ENCODE data around the gene MXRA7.
A peak's percentile ranks its signal among the peaks of the same experiment; 100 is the strongest.
"Not testable (repeated sequence)": the region's sequence is repeated elsewhere in the genome, so short reads cannot be mapped to it uniquely, and the experiment has no call there.

Gene MXRA7, protein sequence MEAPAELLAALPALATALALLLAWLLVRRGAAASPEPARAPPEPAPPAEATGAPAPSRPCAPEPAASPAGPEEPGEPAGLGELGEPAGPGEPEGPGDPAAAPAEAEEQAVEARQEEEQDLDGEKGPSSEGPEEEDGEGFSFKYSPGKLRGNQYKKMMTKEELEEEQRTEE

DNA sequence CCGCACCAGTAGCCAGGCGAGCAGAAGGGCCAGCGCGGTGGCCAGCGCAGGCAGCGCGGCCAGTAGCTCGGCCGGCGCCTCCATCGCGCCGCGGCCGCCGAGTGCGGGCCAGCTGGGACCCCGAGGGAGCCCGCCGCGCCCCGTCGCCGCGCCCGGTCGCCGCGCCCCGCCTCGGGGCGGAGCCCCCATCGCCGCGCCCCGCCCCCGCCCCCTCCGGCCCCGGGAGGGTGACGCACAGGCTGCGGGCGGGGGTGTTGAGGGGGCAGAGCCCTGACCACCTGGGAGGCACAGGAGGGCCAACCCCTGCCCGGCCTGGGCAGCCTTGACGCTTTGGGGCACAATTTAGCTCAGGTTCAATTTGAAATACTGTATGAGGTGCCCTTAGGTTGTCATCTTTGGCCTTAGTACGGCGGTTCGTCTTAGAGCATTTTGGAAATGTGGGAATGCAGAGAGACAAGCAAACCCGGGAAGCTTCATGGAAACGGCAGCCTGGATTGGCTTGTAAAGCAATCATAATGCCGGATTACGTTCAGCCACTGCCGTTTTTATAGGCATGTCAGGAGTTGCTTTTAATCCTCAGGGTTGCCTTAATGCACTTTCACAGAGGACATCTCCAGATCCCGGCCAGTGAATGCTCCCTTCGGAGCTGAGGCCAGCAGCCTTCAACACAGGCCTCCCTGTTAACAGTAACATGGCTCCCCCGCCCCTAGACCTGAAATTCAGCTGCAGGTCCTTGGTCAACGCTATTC lies at the start of gene MXRA7:
TSS of gene MXRA7 (minus strand) at position 103 of the 749 bp plus-strand sequence. CDS start at position 84, 19 bp downstream.
- peak; percentile 23 to 45 for DNase-seq (ENCODE audit: low read depth in 1 of 2, low spot score in 1 of 2)

DNA sequence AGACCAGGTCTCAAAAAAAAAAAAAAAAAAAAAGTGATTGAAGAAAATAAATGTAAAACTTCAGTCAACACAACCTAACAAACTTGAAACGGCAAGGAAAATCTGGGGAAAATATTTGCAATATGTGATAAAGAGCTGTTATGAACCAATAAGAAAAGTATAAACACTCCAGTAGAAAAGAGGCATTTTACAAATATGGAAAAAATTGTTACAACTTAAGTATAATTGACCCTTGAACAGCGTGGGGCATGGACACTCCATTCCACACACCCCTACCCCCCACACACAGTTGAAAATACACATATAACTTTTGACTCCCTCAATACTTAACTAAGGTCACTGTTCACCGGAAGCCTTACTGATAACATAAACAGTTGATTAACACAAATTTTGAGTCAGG lies 47.8 kb upstream of the MXRA7 start:
- DNase-seq (ENCODE audit: low read depth in 1 of 2, low spot score in 1 of 2): no peak

DNA sequence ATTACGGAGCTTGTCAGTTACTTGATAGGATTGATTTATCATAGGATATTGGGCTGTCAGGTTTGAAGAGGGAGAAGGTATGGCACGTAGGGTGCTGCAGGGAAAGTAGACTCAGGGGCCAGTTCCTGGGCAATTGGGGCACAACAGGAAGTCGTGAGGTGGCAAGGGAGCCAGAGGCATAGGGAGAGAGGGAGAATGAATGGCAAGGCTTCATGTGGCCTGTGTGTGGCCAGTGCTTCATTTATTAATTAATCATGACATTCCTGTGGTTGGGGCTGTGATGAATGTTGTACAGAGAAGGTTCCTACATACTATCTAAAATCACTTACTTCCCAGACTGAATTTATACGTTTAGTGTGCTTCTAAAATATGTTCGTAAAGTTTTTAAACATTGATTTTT lies 46.5 kb upstream of the MXRA7 start:
- no peak for DNase-seq (ENCODE audit: low read depth in 1 of 2, low spot score in 1 of 2)

DNA sequence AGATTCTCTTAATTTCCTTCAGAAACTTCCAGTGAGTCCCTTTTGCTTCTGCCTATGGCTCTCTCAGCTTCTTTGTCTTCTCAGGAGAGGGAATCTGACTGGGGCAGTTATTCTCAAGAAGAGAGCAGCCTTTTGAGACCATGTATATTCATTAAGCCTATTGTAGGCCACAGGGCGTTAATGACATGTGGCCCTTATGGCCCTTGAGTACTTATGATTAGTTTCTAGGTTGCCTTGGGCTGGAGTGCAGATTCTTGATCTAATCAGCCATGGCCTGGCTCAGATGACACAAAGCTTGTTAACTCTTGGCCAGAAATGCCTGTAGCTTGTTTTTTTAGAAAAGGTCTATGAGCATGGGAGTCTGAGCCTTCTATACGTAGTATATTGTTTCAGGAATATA lies 44.5 kb upstream of the MXRA7 start:
- no peak for DNase-seq (ENCODE audit: low read depth in 1 of 2, low spot score in 1 of 2)

DNA sequence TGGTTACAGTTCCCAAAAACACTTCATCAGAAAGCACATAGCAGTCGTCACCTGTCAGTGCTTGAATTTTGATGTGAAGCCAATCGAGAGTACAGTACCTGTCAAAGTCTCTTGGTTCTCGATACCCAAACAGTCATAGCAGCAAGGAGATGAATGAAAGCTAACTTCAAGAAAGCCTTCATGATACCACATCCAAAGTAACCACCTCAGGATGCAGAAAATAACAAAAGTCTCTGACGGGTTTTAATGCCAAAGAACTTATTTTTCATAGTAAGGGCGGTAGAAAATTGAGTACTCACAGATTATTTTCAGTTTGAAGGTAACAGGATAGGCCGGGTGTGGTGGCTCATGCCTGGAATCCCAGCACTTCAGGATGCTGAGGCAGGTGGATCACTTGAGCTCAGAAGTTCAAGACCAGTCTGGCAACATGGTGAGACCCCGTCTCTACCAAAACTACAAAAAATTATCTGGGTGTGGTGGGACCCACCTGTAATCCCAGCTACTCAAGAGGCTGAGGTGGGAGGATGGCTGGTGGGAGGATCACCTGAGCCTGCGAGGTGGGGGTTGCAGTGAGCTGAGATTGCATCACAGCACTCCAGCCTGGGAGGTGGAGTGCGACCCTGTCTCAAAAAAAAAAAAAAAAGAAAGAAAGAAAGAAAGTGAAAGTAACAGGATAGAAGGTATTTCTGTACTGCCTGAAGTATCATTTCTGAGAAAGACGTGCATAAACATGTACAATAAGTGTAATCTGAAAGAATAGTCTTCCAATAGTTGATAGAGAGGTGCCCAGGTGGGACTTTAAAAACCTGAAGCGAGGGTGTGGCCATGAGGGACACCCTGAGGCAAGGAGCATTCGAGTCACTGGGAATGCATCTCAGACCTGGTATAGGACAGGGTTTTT lies 42.5 kb upstream of the MXRA7 start:
- no peak for DNase-seq (ENCODE audit: low read depth in 1 of 2, low spot score in 1 of 2)

DNA sequence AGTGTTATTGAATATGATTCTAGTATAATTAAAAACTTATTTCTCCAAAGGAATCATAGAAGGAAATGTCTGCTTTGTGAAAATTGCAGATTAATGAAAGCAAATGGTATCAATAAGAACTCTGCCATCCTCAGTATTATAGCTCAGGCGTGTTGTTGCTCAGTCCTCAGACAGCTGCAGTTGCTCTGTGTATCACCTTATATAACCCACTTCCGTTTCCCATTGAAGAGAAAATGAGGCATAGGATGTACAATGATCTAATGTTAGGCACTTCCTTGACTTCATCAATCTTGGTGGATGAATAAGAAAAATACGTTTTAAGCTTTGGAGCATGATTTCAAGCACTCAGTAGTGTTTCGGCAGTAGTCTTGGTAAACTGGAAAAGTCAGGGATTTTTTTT lies 41.2 kb upstream of the MXRA7 start:
- DNase-seq (ENCODE audit: low read depth in 1 of 2, low spot score in 1 of 2): no peak

DNA sequence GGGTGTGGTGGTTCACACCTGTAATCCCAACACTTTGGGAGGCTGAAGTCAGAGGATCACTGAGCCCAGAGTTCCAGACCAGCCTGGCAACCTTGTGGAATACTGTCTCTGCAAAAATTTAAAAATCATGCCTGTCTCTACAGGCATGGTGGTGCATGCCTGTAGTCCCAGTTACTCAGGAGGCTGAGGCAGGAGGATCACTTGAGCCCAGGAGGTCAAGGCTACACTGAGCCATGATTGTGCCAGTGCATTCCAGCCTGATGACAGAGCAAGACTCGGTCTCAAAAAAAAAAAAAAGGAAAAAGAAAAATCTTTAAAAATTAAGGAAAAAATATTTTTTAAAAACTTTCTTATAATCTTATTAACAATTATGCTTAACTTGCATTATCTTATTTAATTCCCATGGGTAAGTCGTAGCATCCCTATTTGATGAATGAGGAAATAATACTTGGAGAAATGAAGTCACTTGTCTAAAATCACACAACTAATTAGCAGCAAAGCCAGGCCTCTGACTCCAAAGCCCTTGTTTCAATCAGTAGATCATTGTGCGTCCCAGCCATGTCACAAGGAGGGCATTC lies 40.7 kb upstream of the MXRA7 start:
- no peak for DNase-seq (ENCODE audit: low read depth in 1 of 2, low spot score in 1 of 2)

DNA sequence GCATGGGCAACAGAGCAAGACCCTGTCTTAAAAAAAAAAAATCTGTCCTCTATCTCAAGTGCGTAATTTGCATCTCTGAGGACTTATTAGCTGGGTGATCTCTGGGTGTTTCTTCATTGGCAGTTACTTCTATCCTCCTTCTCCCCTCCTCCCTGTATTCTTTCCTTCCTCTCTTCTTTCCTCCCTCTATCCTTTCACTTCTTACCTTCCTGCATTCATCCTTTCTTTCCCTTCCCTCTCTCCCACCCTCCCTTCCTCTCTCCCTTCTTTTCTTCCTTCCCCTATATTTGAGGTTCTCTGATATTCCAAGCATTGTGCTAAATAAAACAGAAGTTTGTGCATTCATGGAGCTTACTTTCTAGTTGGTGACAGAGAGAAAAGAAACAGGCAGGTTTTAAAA lies 37.9 kb upstream of the MXRA7 start:
- DNase-seq (ENCODE audit: low read depth in 1 of 2, low spot score in 1 of 2): no peak

DNA sequence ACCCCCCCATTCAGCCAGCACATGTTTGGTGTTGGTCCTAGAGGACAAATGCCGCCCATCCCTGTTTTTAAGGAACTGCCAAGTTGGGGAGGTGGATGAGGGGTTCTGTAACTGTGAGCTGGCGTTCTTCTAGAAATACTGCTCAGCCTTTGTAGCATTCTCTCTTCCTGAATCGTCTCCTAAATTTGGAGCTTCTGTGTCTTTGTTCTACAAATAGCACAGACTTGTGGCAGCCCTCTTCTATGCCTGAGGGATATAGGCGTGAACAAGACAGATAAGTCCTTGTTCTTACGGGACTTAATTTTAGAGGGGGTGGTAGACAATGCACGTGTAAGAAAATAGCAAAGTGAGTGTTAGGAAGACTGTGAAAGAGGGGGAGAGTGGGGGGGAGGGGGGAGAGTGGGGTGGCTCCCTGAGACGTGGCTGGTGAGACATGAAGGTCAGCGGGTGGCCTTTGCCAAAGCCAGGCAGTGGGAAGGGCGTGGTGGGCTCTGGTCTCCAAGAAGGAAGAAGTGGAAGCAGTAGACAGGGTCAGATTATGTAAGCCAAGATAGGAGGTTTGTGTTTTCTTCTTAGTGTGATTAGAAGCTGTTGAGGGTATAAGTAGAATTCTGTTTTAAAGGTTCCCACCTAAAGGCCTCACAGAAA lies 37.1 kb upstream of the MXRA7 start:
- DNase-seq (ENCODE audit: low read depth in 1 of 2, low spot score in 1 of 2): no peak

DNA sequence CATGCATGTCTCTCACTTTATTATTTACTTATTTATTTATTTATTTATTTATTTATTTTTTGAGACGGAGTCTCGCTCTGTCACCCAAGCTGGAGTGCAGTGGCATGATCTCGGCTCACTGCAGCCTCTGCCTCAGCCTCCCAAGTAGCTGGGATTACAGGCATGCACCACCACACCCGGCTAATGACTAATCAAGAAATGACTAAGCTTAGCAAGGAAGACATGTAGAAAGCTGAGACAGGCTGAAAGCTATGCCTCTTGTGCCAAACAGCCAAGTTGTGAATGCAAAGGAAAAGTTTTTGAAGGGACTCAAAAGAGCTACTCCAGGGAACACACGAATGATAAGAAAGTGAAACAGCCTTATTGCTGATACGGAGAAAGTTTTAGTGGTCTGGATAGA lies 35.0 kb upstream of the MXRA7 start:
- not testable (repeated sequence) for DNase-seq (ENCODE audit: low read depth in 1 of 2, low spot score in 1 of 2)

DNA sequence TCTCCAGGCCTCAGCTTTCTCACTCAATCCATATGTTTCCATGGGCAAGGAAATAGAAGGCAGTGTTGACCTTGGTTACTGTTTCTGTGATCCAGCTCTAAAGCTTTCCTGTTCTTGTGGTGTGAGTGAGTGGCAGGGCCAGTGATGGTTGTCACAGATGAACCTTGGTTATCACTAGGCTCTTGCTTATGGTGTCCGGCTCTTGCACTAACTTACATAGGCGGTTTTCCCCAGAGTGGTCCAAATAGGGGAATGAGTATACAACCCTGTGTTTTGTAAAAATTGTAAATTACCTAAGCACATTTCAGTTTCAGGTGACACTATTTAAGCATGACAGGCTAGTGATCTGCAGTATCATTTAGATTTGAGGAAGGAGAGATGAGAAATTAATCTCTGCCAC lies 34.0 kb upstream of the MXRA7 start:
- no peak for DNase-seq (ENCODE audit: low read depth in 1 of 2, low spot score in 1 of 2)

DNA sequence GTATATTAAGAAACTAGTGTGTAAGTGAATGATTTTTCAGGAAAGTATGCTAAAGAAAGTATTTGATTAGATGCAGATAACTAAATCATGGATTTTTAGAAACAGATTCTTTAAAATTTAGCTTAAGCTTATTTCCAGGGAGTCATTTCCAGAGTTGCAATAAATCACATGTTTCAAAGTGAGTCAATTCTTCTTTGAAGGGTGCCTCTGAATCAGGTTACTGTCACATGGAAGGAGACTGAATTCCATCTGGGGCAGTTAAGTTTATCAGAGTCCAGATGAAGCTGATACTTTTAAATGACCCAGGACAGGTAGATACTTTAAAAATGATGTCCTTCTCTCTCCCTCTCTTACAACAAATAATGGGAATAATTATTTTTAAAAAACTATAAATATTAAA lies 32.2 kb upstream of the MXRA7 start:
- DNase-seq (ENCODE audit: low read depth in 1 of 2, low spot score in 1 of 2): no peak

DNA sequence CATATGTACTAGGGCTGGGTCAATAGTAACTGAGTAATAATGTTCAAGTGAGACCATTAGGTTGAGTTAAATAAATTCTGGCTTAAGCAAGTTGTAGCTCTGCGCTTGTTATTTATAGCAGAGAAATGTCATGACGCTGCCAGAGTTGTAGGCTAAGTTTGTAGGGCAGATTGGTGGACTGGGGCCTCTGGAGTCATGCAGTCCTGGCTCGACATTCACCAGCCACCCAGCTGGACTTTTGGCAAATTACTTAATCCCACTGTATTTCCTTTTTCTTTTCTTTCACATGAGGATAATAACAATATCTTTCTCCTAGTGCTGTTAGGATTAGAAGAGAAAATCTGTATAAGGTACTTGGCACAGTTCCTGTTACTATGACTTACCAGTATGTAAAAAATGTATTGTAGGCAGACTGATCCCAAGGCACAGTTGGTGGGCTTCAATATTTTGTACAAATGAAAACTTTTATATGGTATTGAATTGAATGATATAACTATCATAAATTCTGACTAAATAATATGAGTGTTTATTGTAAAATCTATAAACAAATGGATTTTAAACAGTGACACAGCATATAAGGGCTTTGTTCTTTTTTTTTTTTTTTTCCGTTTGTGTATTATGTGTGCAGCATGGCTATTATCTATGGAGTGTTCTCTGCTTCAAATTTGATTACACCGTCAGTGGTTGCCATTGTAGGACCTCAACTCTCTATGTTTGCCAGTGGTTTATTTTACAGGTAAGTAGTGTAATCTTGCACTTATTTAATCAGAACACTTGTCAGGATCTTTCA lies 29.8 kb upstream of the MXRA7 start:
- DNase-seq (ENCODE audit: low read depth in 1 of 2, low spot score in 1 of 2): no peak

DNA sequence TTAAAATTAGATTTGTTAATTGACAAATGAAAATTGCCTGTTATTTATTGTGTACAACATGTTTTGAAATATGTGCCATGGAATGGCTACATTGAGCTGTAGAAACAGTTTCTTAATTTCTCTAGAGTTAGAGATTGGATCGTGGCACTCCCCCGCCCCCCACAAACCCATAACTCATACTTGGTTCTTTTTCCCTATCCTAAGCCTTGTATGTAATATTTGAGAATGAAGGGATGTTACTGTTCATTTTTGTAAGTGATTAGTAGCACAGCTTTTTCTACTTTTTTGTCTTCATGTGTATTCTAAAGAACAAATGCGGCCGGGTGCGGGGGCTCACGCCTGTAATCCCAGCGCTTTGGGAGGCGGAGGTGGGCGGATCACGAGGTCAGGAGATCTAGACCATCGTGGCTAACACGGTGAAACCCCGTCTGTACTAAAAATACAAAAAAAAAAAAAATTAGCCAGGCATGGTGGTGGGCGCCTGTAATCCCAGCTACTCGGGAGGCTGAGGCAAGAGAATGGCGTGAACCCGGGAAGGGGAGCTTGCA lies 28.9 kb upstream of the MXRA7 start:
- DNase-seq (ENCODE audit: low read depth in 1 of 2, low spot score in 1 of 2): not testable (repeated sequence)

DNA sequence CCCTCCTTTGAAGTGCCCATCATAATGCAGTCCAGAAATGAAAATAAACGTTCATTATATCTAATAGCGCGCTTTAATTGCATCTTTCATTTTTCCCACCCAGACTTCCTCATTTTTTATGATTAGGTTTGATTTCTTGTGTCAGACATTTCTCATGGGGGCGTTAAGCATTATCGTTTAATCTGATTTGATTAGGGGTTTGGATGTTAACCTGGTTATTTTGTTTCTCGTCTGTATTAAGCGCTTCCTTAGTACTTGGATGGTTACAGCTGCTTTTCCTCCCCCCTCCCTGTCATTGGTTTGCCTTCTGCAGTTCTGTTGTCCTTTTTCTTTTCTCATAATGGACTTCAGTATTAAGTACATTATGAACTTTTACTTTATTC lies 27.7 kb upstream of the MXRA7 start:
- DNase-seq (ENCODE audit: low read depth in 1 of 2, low spot score in 1 of 2): no peak

DNA sequence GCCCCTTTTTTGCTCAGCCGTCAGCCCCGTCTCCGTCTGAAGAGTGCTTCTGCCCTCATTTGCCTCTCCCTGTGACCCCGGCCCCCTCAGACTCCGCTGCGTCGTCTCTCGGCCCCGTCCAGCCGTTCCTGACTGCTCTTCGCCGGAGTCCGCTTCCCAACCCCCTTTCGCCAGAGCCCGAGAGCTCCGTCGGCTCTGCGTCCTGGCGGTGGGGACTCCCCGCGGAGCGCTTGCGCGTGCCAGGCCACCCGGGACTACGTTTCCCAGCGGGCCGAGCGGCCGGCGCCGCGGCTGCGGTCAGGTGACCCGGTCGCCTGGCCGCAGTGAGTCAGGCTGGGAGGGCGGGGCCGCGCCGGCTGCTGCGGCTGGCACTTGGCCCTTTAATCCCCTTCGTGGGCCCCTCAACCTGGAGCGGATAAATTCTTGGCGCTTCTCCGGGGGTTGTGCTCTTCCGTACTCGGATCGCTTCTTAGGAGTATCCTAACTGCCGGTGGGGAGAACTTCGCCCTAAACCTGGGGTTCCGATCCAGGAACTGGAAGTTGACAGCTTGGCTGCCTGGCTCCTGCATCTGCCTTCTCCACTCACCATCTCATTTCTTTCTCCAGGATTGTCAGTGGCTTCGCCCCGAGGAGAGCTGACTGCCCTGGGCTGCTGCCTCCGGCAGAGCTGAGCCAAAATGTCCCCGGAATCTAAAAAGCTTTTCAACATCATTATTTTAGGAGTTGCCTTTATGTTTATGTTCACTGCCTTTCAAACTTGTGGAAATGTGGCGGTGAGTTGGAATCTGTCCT lies 27.1 kb upstream of the MXRA7 start, which contains the start of gene MFSD11:
TSS of gene MFSD11 (plus strand) at position 444 of the 792 bp plus-strand sequence. CDS start at position 678, 234 bp downstream.
- DNase-seq (ENCODE audit: low read depth in 1 of 2, low spot score in 1 of 2): peak; percentile 85 to 88

DNA sequence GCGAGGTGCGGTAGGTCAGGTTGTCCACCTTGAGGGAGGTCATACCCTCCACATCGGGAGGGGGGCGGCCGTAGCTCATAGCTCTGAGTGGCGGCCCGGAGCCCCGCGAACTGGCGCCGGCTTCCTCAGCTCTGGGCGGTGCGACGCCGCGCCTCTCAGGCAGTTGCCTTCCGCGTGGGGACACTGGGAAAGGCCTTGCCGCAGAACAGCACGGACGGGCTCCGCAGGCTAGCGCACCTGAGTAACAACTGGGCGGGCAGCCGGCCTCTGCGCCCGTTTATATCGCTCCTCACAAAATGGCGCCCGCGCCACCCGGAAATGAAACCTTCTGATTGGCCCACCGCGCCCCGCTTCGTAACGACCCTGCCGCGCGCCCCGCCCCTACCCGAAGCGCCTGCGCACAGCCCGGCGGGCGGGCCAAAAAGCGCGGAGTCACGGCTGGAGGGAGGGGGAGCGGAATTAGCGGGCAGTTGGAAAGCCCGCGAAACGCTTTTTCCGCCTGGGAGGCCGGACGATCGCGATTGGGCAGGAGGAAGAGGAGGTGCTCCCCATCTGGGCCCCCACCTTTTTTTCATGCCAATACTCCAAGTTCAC lies 26.4 kb upstream of the MXRA7 start, which contains the start of gene SRSF2:
TSS of gene SRSF2 (minus strand) at position 250 of the 594 bp plus-strand sequence. CDS start at position 79, 171 bp downstream.
- peak; percentile 98 to 99 for DNase-seq (ENCODE audit: low read depth in 1 of 2, low spot score in 1 of 2)

DNA sequence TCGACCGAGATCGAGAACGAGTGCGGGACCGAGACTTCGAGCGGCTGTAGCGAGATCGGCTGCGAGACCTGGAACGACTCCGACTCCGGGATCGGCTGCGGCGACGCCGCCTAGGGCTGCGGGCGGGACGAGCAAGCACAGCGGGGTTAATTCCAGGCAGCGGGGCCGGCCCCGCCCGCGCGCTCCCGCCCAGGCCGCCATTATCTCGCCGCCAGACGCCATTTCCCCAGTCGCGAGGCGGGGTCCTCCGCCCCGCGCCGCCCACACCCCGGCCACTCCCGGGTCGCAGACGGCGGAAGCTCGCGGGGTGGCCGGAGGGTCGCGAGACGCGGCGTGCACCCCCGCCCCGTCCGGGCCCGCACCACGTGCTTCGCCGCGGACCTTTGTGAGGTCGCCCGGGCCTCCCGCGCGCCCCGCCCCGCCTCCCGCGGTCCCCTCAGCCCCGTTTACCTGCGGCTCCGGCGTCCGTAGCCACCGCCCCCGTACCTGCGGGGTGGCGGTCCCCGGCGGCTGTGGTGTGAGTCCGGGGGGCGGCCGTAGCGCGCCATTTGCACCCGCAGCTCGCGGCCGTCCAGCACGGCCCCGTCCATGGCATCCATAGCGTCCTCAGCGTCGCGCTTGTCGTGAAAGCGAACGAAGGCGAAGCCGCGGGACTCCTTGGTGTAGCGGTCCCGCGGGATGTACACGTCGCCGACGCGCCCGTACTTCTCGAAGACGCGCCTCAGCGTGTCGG lies 25.8 kb upstream of the MXRA7 start:
- DNase-seq (ENCODE audit: low read depth in 1 of 2, low spot score in 1 of 2): peak; percentile 58 to 59
